ENCODE results near the gene HIPK1.

- TF ChIP-seq CTCF (IDR thresholded peaks at IDR 0.05 in 2 of 3, conservative IDR thresholded peaks at IDR 0.05 in 1 of 3; ENCODE audit: control insufficient read depth in 2 of 3, extremely low read depth in 1 of 3, insufficient read depth in 1 of 3, low read depth in 3 of 3, low read length in 3 of 3): no peak
- TF ChIP-seq JUND (IDR thresholded peaks at IDR 0.05; ENCODE audit: low read depth, low read length): no peak
- TF ChIP-seq USF1 (IDR thresholded peaks at IDR 0.05; ENCODE audit: borderline replicate concordance, extremely low read length, insufficient read depth, low read depth, low read length): no peak
- TF ChIP-seq SIN3A (IDR thresholded peaks at IDR 0.05; ENCODE audit: low read depth, low read length): no peak
- TF ChIP-seq MAX (IDR thresholded peaks at IDR 0.05; ENCODE audit: low read depth, low read length): no peak
- no peak for TF ChIP-seq ATF2 (IDR thresholded peaks at IDR 0.05; ENCODE audit: low read length)
- no peak for TF ChIP-seq ESRRA (IDR thresholded peaks at IDR 0.05; ENCODE audit: low read length)
- TF ChIP-seq POLR2A (IDR thresholded peaks at IDR 0.05; ENCODE audit: low read depth, low read length): no peak
- TF ChIP-seq CBX3 (IDR thresholded peaks at IDR 0.05; ENCODE audit: borderline replicate concordance, low read depth): no peak
These were observed 12.2 kb upstream of the HIPK1 start for GRCh38 chr1:113916974-113917373.

Data from GM12878 (cell line).